WTC11 (cell line): ENCODE data around the gene ITGA1.

Experiments
- ESRRA ChIP-seq: sonication (generic); formaldehyde crosslinking; IDR thresholded peaks from 2 replicates; pipeline ENCODE4 v1.8.1; 2022; ENCODE audit warnings: mild to moderate bottlenecking, missing genetic modification reagents, borderline replicate concordance
- TP53 ChIP-seq: sonication (generic); formaldehyde crosslinking; IDR thresholded peaks from 2 replicates; pipeline ENCODE4 v1.8.1; 2023; ENCODE audit warnings: mild to moderate bottlenecking, missing genetic modification reagents
- ZNF138 ChIP-seq: sonication (generic); formaldehyde crosslinking; conservative IDR thresholded peaks from 2 replicates; pipeline ENCODE4 v1.8.1; 2022; ENCODE audit warnings: mild to moderate bottlenecking, moderate library complexity, missing genetic modification reagents
- ZNF416 ChIP-seq: fragments of 250-450 bp; sonication (Bioruptor Pico); IDR thresholded peaks from 2 replicates; pipeline ENCODE4 v1.9.0; 2021; ENCODE audit warnings: mild to moderate bottlenecking, inconsistent platforms
- TF ChIP-seq, protein P1 (sequence below): fragments of 200-600 bp; IDR thresholded peaks from 2 replicates; pipeline ENCODE4 v1.8.0; 2022; ENCODE audit warnings: antibody characterized with exemption
- TF ChIP-seq, protein P2 (sequence below): sonication (generic); formaldehyde crosslinking; IDR thresholded peaks from 2 replicates; pipeline ENCODE4 v1.8.1; 2023; ENCODE audit warnings: mild to moderate bottlenecking, missing genetic modification reagents, moderate library complexity
- TF ChIP-seq, protein P3 (sequence below): sonication (generic); formaldehyde crosslinking; IDR thresholded peaks from 2 replicates; pipeline ENCODE4 v1.8.1; 2022; ENCODE audit warnings: low read depth, missing genetic modification reagents, borderline replicate concordance
- TF ChIP-seq, protein P4 (sequence below): sonication (generic); formaldehyde crosslinking; IDR thresholded peaks from 2 replicates; pipeline ENCODE4 v1.8.1; 2023; ENCODE audit warnings: mild to moderate bottlenecking, missing genetic modification reagents

- TF ChIP-seq ZNF416 (CRISPR knock-in tag): no peak
- TF ChIP-seq, protein P1, sequence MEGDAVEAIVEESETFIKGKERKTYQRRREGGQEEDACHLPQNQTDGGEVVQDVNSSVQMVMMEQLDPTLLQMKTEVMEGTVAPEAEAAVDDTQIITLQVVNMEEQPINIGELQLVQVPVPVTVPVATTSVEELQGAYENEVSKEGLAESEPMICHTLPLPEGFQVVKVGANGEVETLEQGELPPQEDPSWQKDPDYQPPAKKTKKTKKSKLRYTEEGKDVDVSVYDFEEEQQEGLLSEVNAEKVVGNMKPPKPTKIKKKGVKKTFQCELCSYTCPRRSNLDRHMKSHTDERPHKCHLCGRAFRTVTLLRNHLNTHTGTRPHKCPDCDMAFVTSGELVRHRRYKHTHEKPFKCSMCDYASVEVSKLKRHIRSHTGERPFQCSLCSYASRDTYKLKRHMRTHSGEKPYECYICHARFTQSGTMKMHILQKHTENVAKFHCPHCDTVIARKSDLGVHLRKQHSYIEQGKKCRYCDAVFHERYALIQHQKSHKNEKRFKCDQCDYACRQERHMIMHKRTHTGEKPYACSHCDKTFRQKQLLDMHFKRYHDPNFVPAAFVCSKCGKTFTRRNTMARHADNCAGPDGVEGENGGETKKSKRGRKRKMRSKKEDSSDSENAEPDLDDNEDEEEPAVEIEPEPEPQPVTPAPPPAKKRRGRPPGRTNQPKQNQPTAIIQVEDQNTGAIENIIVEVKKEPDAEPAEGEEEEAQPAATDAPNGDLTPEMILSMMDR: no peak
- no peak for TF ChIP-seq ESRRA
- TF ChIP-seq, protein P2, sequence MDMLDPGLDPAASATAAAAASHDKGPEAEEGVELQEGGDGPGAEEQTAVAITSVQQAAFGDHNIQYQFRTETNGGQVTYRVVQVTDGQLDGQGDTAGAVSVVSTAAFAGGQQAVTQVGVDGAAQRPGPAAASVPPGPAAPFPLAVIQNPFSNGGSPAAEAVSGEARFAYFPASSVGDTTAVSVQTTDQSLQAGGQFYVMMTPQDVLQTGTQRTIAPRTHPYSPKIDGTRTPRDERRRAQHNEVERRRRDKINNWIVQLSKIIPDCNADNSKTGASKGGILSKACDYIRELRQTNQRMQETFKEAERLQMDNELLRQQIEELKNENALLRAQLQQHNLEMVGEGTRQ: no peak
- TF ChIP-seq, protein P3, sequence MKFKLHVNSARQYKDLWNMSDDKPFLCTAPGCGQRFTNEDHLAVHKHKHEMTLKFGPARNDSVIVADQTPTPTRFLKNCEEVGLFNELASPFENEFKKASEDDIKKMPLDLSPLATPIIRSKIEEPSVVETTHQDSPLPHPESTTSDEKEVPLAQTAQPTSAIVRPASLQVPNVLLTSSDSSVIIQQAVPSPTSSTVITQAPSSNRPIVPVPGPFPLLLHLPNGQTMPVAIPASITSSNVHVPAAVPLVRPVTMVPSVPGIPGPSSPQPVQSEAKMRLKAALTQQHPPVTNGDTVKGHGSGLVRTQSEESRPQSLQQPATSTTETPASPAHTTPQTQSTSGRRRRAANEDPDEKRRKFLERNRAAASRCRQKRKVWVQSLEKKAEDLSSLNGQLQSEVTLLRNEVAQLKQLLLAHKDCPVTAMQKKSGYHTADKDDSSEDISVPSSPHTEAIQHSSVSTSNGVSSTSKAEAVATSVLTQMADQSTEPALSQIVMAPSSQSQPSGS (CRISPR knock-in tag): no peak
- no peak for TF ChIP-seq ZNF138
- TF ChIP-seq TP53 (CRISPR knock-in tag): no peak
- TF ChIP-seq, protein P4, sequence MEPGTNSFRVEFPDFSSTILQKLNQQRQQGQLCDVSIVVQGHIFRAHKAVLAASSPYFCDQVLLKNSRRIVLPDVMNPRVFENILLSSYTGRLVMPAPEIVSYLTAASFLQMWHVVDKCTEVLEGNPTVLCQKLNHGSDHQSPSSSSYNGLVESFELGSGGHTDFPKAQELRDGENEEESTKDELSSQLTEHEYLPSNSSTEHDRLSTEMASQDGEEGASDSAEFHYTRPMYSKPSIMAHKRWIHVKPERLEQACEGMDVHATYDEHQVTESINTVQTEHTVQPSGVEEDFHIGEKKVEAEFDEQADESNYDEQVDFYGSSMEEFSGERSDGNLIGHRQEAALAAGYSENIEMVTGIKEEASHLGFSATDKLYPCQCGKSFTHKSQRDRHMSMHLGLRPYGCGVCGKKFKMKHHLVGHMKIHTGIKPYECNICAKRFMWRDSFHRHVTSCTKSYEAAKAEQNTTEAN: no peak
Observed at GRCh38 chr5:52748590-52748989, 39.1 kb upstream of the ITGA1 start.
